Hepatocyte (in vitro differentiated cells): ENCODE data around the gene LAMC2. TPM values are rescaled to one million over a fixed set of nuclear protein-coding genes. Genes with fewer than 3 reads are reported as not detected.

ENCODE experiments used
- DNase-seq: peaks from one replicate; pipeline ENCODE4 v3.0.0-alpha.2; 2016; ENCODE audit warnings: low spot score
- H2AFZ ChIP-seq: fragments of 200-600 bp; sonication (generic); 2 replicates; pipeline ENCODE4 v1.6.0; 2016; ENCODE audit warnings: antibody characterized with exemption, mild to moderate bottlenecking
- H3K27ac ChIP-seq: fragments of 200-600 bp; sonication (generic); 2 replicates; pipeline ENCODE4 v1.5.1; 2016; ENCODE audit warnings: mild to moderate bottlenecking
- H3K27me3 ChIP-seq: fragments of 200-600 bp; sonication (generic); 2 replicates; pipeline ENCODE4 v1.6.1; 2016
- H3K36me3 ChIP-seq: fragments of 200-600 bp; sonication (generic); replicated peaks from 2 replicates; pipeline ENCODE4 v1.5.1; 2016; ENCODE audit warnings: low read depth; ENCODE audit not compliant: insufficient read depth
- H3K4me1 ChIP-seq: fragments of 200-600 bp; sonication (generic); 2 replicates; pipeline ENCODE4 v1.5.1; 2016; ENCODE audit warnings: mild to moderate bottlenecking, moderate library complexity; ENCODE audit not compliant: insufficient read depth
- H3K4me2 ChIP-seq: fragments of 200-600 bp; sonication (generic); 2 replicates; pipeline ENCODE4 v1.6.0; 2016
- H3K4me3 ChIP-seq: fragments of 200-600 bp; sonication (generic); 2 replicates; pipeline ENCODE4 v1.5.1; 2016; ENCODE audit warnings: mild to moderate bottlenecking
- H3K79me2 ChIP-seq: fragments of 200-600 bp; sonication (generic); 2 replicates; pipeline ENCODE4 v1.6.0; 2017; ENCODE audit warnings: mild to moderate bottlenecking
- H3K9me2 ChIP-seq: fragments of 200-600 bp; sonication (generic); replicated peaks from 2 replicates; pipeline ENCODE4 v1.6.0; 2017; ENCODE audit warnings: mild to moderate bottlenecking; ENCODE audit not compliant: insufficient read depth
- H3K9me3 ChIP-seq: fragments of 200-600 bp; sonication (generic); 2 replicates; pipeline ENCODE4 v1.5.1; 2016; ENCODE audit warnings: low read depth, mild to moderate bottlenecking
- H4K20me1 ChIP-seq: fragments of 200-600 bp; sonication (generic); 2 replicates; pipeline ENCODE4 v1.6.0; 2016; ENCODE audit warnings: mild to moderate bottlenecking; ENCODE audit not compliant: insufficient read depth, poor library complexity, severe bottlenecking
- CTCF ChIP-seq: fragments of 200-600 bp; sonication (generic); IDR thresholded peaks from 2 replicates; pipeline ENCODE4 v1.5.1; 2016; ENCODE audit warnings: antibody characterized with exemption, mild to moderate bottlenecking; ENCODE audit not compliant: poor library complexity
- EZH2 ChIP-seq: fragments of 200-600 bp; sonication (generic); IDR thresholded peaks from 2 replicates; pipeline ENCODE4 v1.6.1; 2016; ENCODE audit warnings: antibody characterized with exemption, mild to moderate bottlenecking, borderline replicate concordance
- EZH2phosphoT487 ChIP-seq: fragments of 200-600 bp; sonication (generic); IDR thresholded peaks from one replicate; pipeline ENCODE4 v1.6.1; 2018; ENCODE audit warnings: antibody characterized with exemption, mild to moderate bottlenecking, low read depth, moderate library complexity; ENCODE audit not compliant: unreplicated experiment, severe bottlenecking
- WGBS: methylation state at CpG from one replicate; pipeline ENCODE4 v1.1.6; 2016; ENCODE audit warnings: low lambda C conversion rate; ENCODE audit errors: missing lambda C conversion rate; 5-methylcytosine and 5-hydroxymethylcytosine counted together
- polyA plus RNA-seq: library from polyadenylated mRNA; unstranded; fragments of >200 nt; fragmentation: Nextera tagmentation; extraction: Ambion mirVana; gene quantifications from 2 replicates; pipeline ENCODE4 v1.2.1, GENCODE V29; 2016
- total RNA-seq: library from RNA; depleted of rRNA; stranded (reverse); fragments of >200 nt; gene quantifications from 2 replicates; pipeline ENCODE4 v1.2.3, GENCODE V29; 2014

Gene LAMC2
- total and polyA plus RNA-seq, 2 experiments from 2014 or later = 45.3 to 76.3 TPM

GRCh38 chr1:183223467-183223866 is 37.4 kb downstream of the LAMC2 start:
- Histone ChIP-seq H3K27ac (no peak overlapping the region), H3K9me3 (no peaks in the 10 kb centered on the region), H3K4me3 (no peak overlapping the region), H3K79me2 (no peaks in the 10 kb centered on the region), H2AFZ (no peak overlapping the region), H3K27me3 (no peaks in the 10 kb centered on the region), H4K20me1 (no peaks in the 10 kb centered on the region), H3K4me2 (no peak overlapping the region), H3K9me2 (no peaks in the 10 kb centered on the region), H3K4me1 (peaks cover 2% of the 10 kb centered on the region), H3K36me3 (no peaks in the 10 kb centered on the region)
- no peak for TF ChIP-seq CTCF
- TF ChIP-seq EZH2phosphoT487 = no peak
- TF ChIP-seq EZH2 = no peak
- 93% methylated on average over 3 of the region's 3 CpGs for WGBS
- DNase-seq = no peak

GRCh38 chr1:183226361-183226760 is 40.3 kb downstream of the LAMC2 start:
- Histone ChIP-seq H4K20me1 (no peaks in the 10 kb centered on the region), H3K27ac (no peak overlapping the region), H3K9me2 (no peaks in the 10 kb centered on the region), H3K4me3 (no peak overlapping the region), H3K4me2 (no peak overlapping the region), H2AFZ (no peak overlapping the region), H3K27me3 (no peaks in the 10 kb centered on the region), H3K36me3 (no peaks in the 10 kb centered on the region), H3K9me3 (no peaks in the 10 kb centered on the region), H3K4me1 (peaks cover 3% of the 10 kb centered on the region), H3K79me2 (no peaks in the 10 kb centered on the region)
- DNase-seq = no peak
- WGBS = 89% methylated on average over 4 of the region's 4 CpGs
- TF ChIP-seq CTCF (no peak), EZH2phosphoT487 (no peak), EZH2 (no peak)

DNA sequence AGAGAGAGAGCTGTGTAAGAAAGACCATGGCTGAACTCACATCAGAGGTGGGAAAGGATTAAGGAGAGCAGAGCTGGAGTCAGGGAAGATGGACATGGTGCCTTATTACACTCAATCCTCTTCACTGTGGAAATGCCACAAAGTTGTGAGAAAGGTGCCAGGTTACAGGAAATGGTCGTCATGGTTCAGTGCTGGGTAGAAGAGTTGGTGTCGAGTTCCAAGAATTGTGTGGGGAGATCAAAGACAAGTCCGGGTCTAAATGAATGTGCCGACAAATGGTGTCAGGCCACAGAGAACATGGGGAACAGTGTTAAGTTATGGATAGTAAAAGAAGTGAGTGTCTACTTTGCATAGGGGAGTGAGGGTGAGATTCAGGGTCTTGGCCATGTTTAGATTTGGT is 40.9 kb downstream of the LAMC2 start:
- peaks cover 3% of the 10 kb centered on the region for H3K4me1 ChIP-seq
- no peak overlapping the region for H3K27ac ChIP-seq
- no peaks in the 10 kb centered on the region for H3K9me2 ChIP-seq
- no peak overlapping the region for H3K4me3 ChIP-seq
- H4K20me1 ChIP-seq = no peaks in the 10 kb centered on the region
- no peaks in the 10 kb centered on the region for H3K9me3 ChIP-seq
- H2AFZ ChIP-seq = no peak overlapping the region
- WGBS = 80% methylated on average over 4 of the region's 4 CpGs
- H3K36me3 ChIP-seq = no peaks in the 10 kb centered on the region
- TF ChIP-seq EZH2phosphoT487 (no peak), CTCF (no peak), EZH2 (no peak)
- no peak overlapping the region for H3K4me2 ChIP-seq
- no peaks in the 10 kb centered on the region for H3K79me2 ChIP-seq
- H3K27me3 ChIP-seq = no peaks in the 10 kb centered on the region
- no peak for DNase-seq
